ENCODE data around the gene PEDS1. TPM values are rescaled to one million over a fixed set of nuclear protein-coding genes. Genes with fewer than 3 reads are reported as not detected.

Gene PEDS1
- total and polyA plus RNA-seq, 2 of the 13 experiments (the other 11 are each of a cell fraction or from before 2014, with no cell fraction given): 30.5 to 93.9 TPM

- peak; percentile 78; the same call in 1 of the 2 replicates for TF ChIP-seq KLF12 (CRISPR knock-in tag; IDR thresholded peaks at IDR 0.05; ENCODE audit: borderline replicate concordance)
- TF ChIP-seq ZBTB14 (CRISPR knock-in tag; IDR thresholded peaks at IDR 0.05): no peak
- TF ChIP-seq ARNT2 (CRISPR knock-in tag; IDR thresholded peaks at IDR 0.05; ENCODE audit: low read depth): peak; percentile 99
- TF ChIP-seq BORCS8-MEF2B (CRISPR knock-in tag; IDR thresholded peaks at IDR 0.05): peak; percentile 89; the same call in 1 of the 2 replicates
- TF ChIP-seq POLR2A (IDR thresholded peaks at IDR 0.05; ENCODE audit: insufficient read depth in 1 of 2, low read depth in 2 of 2, low read length in 2 of 2): peak in 1 of 2 experiments; percentile 74; a peak in 2 of 4 replicates
- peak; percentile 53; the same call in 1 of the 2 replicates for TF ChIP-seq TFDP1 (CRISPR knock-in tag; IDR thresholded peaks at IDR 0.05; ENCODE audit: borderline replicate concordance)
- TF ChIP-seq, protein P1, sequence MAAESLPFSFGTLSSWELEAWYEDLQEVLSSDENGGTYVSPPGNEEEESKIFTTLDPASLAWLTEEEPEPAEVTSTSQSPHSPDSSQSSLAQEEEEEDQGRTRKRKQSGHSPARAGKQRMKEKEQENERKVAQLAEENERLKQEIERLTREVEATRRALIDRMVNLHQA (CRISPR knock-in tag; IDR thresholded peaks at IDR 0.05): no peak
- TF ChIP-seq, protein P2, sequence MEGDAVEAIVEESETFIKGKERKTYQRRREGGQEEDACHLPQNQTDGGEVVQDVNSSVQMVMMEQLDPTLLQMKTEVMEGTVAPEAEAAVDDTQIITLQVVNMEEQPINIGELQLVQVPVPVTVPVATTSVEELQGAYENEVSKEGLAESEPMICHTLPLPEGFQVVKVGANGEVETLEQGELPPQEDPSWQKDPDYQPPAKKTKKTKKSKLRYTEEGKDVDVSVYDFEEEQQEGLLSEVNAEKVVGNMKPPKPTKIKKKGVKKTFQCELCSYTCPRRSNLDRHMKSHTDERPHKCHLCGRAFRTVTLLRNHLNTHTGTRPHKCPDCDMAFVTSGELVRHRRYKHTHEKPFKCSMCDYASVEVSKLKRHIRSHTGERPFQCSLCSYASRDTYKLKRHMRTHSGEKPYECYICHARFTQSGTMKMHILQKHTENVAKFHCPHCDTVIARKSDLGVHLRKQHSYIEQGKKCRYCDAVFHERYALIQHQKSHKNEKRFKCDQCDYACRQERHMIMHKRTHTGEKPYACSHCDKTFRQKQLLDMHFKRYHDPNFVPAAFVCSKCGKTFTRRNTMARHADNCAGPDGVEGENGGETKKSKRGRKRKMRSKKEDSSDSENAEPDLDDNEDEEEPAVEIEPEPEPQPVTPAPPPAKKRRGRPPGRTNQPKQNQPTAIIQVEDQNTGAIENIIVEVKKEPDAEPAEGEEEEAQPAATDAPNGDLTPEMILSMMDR (CRISPR knock-in tag; IDR thresholded peaks at IDR 0.05): peak; percentile 55
- TF ChIP-seq TFE3 (CRISPR knock-in tag; IDR thresholded peaks at IDR 0.05): 0 out of 2 replicates have a peak, but pooled peaks have one; percentile 68
- TF ChIP-seq ARHGAP35 (CRISPR knock-in tag; IDR thresholded peaks at IDR 0.05; ENCODE audit: borderline replicate concordance): peak; percentile 16; the same call in 1 of the 2 replicates
- no peak for TF ChIP-seq ZNF207 (IDR thresholded peaks at IDR 0.05; ENCODE audit: borderline replicate concordance)
- TF ChIP-seq MIER2 (CRISPR knock-in tag; IDR thresholded peaks at IDR 0.05): peak; percentile 49; the same call in 1 of the 2 replicates
- 0 out of 2 replicates have a peak, but pooled peaks have one; percentile 73 for TF ChIP-seq ZNF275 (CRISPR knock-in tag; IDR thresholded peaks at IDR 0.05; ENCODE audit: borderline replicate concordance)
- peak; percentile 87; the same call in 1 of the 2 replicates for TF ChIP-seq ZNF281 (CRISPR knock-in tag; IDR thresholded peaks at IDR 0.05; ENCODE audit: borderline replicate concordance)
- TF ChIP-seq ZNF557 (CRISPR knock-in tag; IDR thresholded peaks at IDR 0.05): 0 out of 2 replicates have a peak, but pooled peaks have one; percentile 40
- no peak for TF ChIP-seq ATF7 (IDR thresholded peaks at IDR 0.05)
- peak; percentile 93; the same call in 1 of the 2 replicates for TF ChIP-seq ATF7 (CRISPR knock-in tag; IDR thresholded peaks at IDR 0.05)
- no peak for TF ChIP-seq PAX8 (CRISPR knock-in tag; IDR thresholded peaks at IDR 0.05; ENCODE audit: borderline replicate concordance)
Measured at GRCh38 chr20:50188879-50189680, 35.6 kb upstream of the PEDS1 start (continued).

Data from HepG2 (cell line).